ENCODE data around the gene DENND1C. TPM values are rescaled to one million over a fixed set of nuclear protein-coding genes. Genes with fewer than 3 reads are reported as not detected.

Gene DENND1C
- total RNA-seq: 100 to 1,000 TPM in 1 of 2 donors, 10 to 100 TPM in 1; 92.1 to 105 TPM

GRCh38 chr19:6481541-6482342 is at the start of gene DENND1C:
Gene DENND1C (minus strand): TSS chr19:6481787. CDS start chr19:6481695, 92 bp downstream.
- peak within 1 kb of the TSS; percentile 90 for H3K27ac Mint-ChIP-seq

GRCh38 chr19:6530386-6531162 is 49.0 kb upstream of the DENND1C start, which contains the start of gene TNFSF9:
Gene TNFSF9 (plus strand): TSS chr19:6531026. CDS start chr19:6531037, 11 bp downstream.
- Mint-ChIP-seq H3K4me3 (peak within 1 kb of the TSS; percentile 82 to 85), H3K27ac (peak within 1 kb of the TSS; percentile 5), H3K4me1 (ENCODE audit: low read depth) (peaks cover 39% of the 10 kb centered on the region), H3K27me3 (ENCODE audit: low read depth) (peaks cover 45% of the 10 kb centered on the region), H3K9me3 (no peaks in the 10 kb centered on the region), H3K36me3 (ENCODE audit: insufficient read depth in 2 of 2) (peaks cover 2 to 9% of the 10 kb centered on the region in 2 donors)
- DNase-seq (peak; percentile 77 to 87), ATAC-seq (replicated peaks in 1 of 2) (peak; percentile 80)

More at GRCh38 chr19:6481541-6482342, at the start of gene DENND1C:
- H3K9me3 Mint-ChIP-seq: no peaks in the 10 kb centered on the region
- peak; percentile 77 to 79 for DNase-seq
- ATAC-seq (replicated peaks in 1 of 2): peak; percentile 86 to 88
- peak within 1 kb of the TSS; percentile 92 to 93 for H3K4me3 Mint-ChIP-seq
- H3K36me3 Mint-ChIP-seq (ENCODE audit: insufficient read depth in 2 of 2): peaks cover 3 to 7% of the 10 kb centered on the region in 2 donors
- H3K27me3 Mint-ChIP-seq (ENCODE audit: low read depth): no peaks in the 10 kb centered on the region
- H3K4me1 Mint-ChIP-seq (ENCODE audit: low read depth): peaks cover 24% of the 10 kb centered on the region

- Mint-ChIP-seq H3K27ac (peak overlapping the region; percentile 5), H3K9me3 (no peaks in the 10 kb centered on the region), H3K4me3 (peak overlapping the region; percentile 82 to 85), H3K27me3 (ENCODE audit: low read depth) (peaks cover 45% of the 10 kb centered on the region), H3K36me3 (ENCODE audit: insufficient read depth in 2 of 2) (peaks cover 2 to 9% of the 10 kb centered on the region in 2 donors), H3K4me1 (ENCODE audit: low read depth) (peaks cover 36% of the 10 kb centered on the region)
- no peak for ATAC-seq (replicated peaks in 1 of 2)
- DNase-seq: no peak
Observed at GRCh38 chr19:6529937-6530385, 48.4 kb upstream of the DENND1C start.

- Mint-ChIP-seq H3K36me3 (ENCODE audit: insufficient read depth in 2 of 2) (peaks cover 2 to 9% of the 10 kb centered on the region in 2 donors), H3K4me3 (peak overlapping the region in 1 of 2 donors; percentile 82), H3K4me1 (ENCODE audit: low read depth) (peaks cover 36% of the 10 kb centered on the region), H3K9me3 (no peaks in the 10 kb centered on the region), H3K27me3 (ENCODE audit: low read depth) (peaks cover 43% of the 10 kb centered on the region), H3K27ac (no peak overlapping the region)
- ATAC-seq (replicated peaks in 1 of 2) (no peak), DNase-seq (no peak)
Observed at GRCh38 chr19:6529351-6529750, 47.8 kb upstream of the DENND1C start.

- Mint-ChIP-seq H3K4me3 (no peak overlapping the region), H3K4me1 (ENCODE audit: low read depth) (peaks cover 36% of the 10 kb centered on the region), H3K9me3 (no peaks in the 10 kb centered on the region), H3K27me3 (ENCODE audit: low read depth) (peaks cover 36% of the 10 kb centered on the region), H3K27ac (no peak overlapping the region), H3K36me3 (ENCODE audit: insufficient read depth in 2 of 2) (peaks cover 2 to 9% of the 10 kb centered on the region in 2 donors)
- no peak for ATAC-seq (replicated peaks in 1 of 2)
- no peak for DNase-seq
Observed at GRCh38 chr19:6528544-6529121, 47.0 kb upstream of the DENND1C start.

- Mint-ChIP-seq H3K9me3 (no peaks in the 10 kb centered on the region), H3K4me1 (ENCODE audit: low read depth) (peaks cover 35% of the 10 kb centered on the region), H3K27ac (peak overlapping the region; percentile 2), H3K4me3 (no peak overlapping the region), H3K27me3 (ENCODE audit: low read depth) (peaks cover 34% of the 10 kb centered on the region), H3K36me3 (ENCODE audit: insufficient read depth in 2 of 2) (peaks cover 2 to 9% of the 10 kb centered on the region in 2 donors)
- DNase-seq (no peak), ATAC-seq (replicated peaks in 1 of 2) (no peak)
Observed at GRCh38 chr19:6527893-6528543, 46.4 kb upstream of the DENND1C start.

- DNase-seq (no peak), ATAC-seq (replicated peaks in 1 of 2) (no peak)
- peaks cover 23% of the 10 kb centered on the region for H3K4me1 Mint-ChIP-seq (ENCODE audit: low read depth)
- H3K27ac Mint-ChIP-seq: no peak overlapping the region
- no peaks in the 10 kb centered on the region for H3K9me3 Mint-ChIP-seq
- H3K27me3 Mint-ChIP-seq (ENCODE audit: low read depth): peaks cover 3% of the 10 kb centered on the region
- no peak overlapping the region for H3K4me3 Mint-ChIP-seq
- no peaks in the 10 kb centered on the region for H3K36me3 Mint-ChIP-seq (ENCODE audit: insufficient read depth in 2 of 2)
Observed at GRCh38 chr19:6524311-6524710, 42.7 kb upstream of the DENND1C start.

- Mint-ChIP-seq H3K27me3 (ENCODE audit: low read depth) (no peaks in the 10 kb centered on the region), H3K36me3 (ENCODE audit: insufficient read depth in 2 of 2) (no peaks in the 10 kb centered on the region), H3K4me1 (ENCODE audit: low read depth) (peaks cover 36% of the 10 kb centered on the region), H3K27ac (no peak overlapping the region), H3K4me3 (no peak overlapping the region), H3K9me3 (no peaks in the 10 kb centered on the region)
- no peak for ATAC-seq (replicated peaks in 1 of 2)
- no peak for DNase-seq
Observed at GRCh38 chr19:6522712-6523111, 41.1 kb upstream of the DENND1C start.

GRCh38 chr19:6521718-6522646 is 40.4 kb upstream of the DENND1C start:
- H3K27me3 Mint-ChIP-seq (ENCODE audit: low read depth): no peaks in the 10 kb centered on the region
- peaks cover 44% of the 10 kb centered on the region for H3K4me1 Mint-ChIP-seq (ENCODE audit: low read depth)
- H3K36me3 Mint-ChIP-seq (ENCODE audit: insufficient read depth in 2 of 2): no peaks in the 10 kb centered on the region
- peak overlapping the region; percentile 6 for H3K27ac Mint-ChIP-seq
- DNase-seq (peak; percentile 55 to 71), ATAC-seq (replicated peaks in 1 of 2) (peak; percentile 37 to 76)
- H3K4me3 Mint-ChIP-seq: peak overlapping the region in 1 of 2 donors; percentile 50
- no peaks in the 10 kb centered on the region for H3K9me3 Mint-ChIP-seq

- Mint-ChIP-seq H3K27ac (peak overlapping the region; percentile 59), H3K27me3 (ENCODE audit: low read depth) (no peaks in the 10 kb centered on the region), H3K36me3 (ENCODE audit: insufficient read depth in 2 of 2) (no peaks in the 10 kb centered on the region), H3K4me3 (peak overlapping the region; percentile 80 to 81), H3K4me1 (ENCODE audit: low read depth) (peaks cover 58% of the 10 kb centered on the region), H3K9me3 (no peaks in the 10 kb centered on the region)
- peak; percentile 12 to 21 for ATAC-seq (replicated peaks in 1 of 2)
- DNase-seq: no peak
Observed at GRCh38 chr19:6519289-6519688, 37.7 kb upstream of the DENND1C start.

- Mint-ChIP-seq H3K27me3 (ENCODE audit: low read depth) (no peaks in the 10 kb centered on the region), H3K4me3 (peak overlapping the region; percentile 61 to 80), H3K9me3 (no peaks in the 10 kb centered on the region), H3K36me3 (ENCODE audit: insufficient read depth in 2 of 2) (no peaks in the 10 kb centered on the region), H3K4me1 (ENCODE audit: low read depth) (peaks cover 58% of the 10 kb centered on the region), H3K27ac (peak overlapping the region; percentile 45)
- DNase-seq (peak; percentile 53 to 67), ATAC-seq (replicated peaks in 1 of 2) (peak; percentile 38 to 41)
Observed at GRCh38 chr19:6518145-6518911, 36.7 kb upstream of the DENND1C start.
